WTC11 (cell line): ENCODE measurements around the gene MOB3A. TPM values are rescaled to one million over a fixed set of nuclear protein-coding genes. Genes with fewer than 3 reads are reported as not detected.

ENCODE experiments used
- ATAC-seq: fragments of 200-7000 bp; cut with Tn5 transposase; 2 replicates; pipeline ENCODE4 v1.10.0; 2021; ENCODE audit warnings: mild to moderate bottlenecking, moderate library complexity
- CTCF ChIA-PET: fragments of 300-600 bp; sonication (Branson Sonifier 250); formaldehyde crosslinking; loops from one replicate; lab custom pipeline; 2021; ENCODE audit warnings: antibody characterized with exemption; lab: Charles Lee
- POLR2A ChIA-PET: fragments of 350-600 bp; sonication (Branson Sonifier 250); formaldehyde crosslinking; loops from one replicate; lab custom pipeline; 2021; ENCODE audit warnings: antibody characterized with exemption; lab: Charles Lee
- DNase-seq: peaks from one replicate; pipeline ENCODE4 v3.0.0; 2021; ENCODE audit warnings: low spot score
- H3K27ac Mint-ChIP-seq: 2 replicates; pipeline ENCODE4 v1.8.0; 2021; ENCODE audit warnings: mixed read lengths
- H3K27me3 Mint-ChIP-seq: 2 replicates; pipeline ENCODE4 v1.8.0; 2021; ENCODE audit warnings: low read depth, mild to moderate bottlenecking, moderate library complexity, mixed read lengths
- H3K36me3 Mint-ChIP-seq: 2 replicates; pipeline ENCODE4 v1.8.0; 2021; ENCODE audit warnings: mixed read lengths
- H3K4me1 Mint-ChIP-seq: 2 replicates; pipeline ENCODE4 v1.8.0; 2022; ENCODE audit warnings: mixed read lengths
- H3K4me3 Mint-ChIP-seq: 2 replicates; pipeline ENCODE4 v1.8.0; 2021; ENCODE audit warnings: mild to moderate bottlenecking, moderate library complexity, mixed read lengths
- H3K9me3 Mint-ChIP-seq: 2 replicates; pipeline ENCODE4 v1.8.0; 2021; ENCODE audit warnings: mixed read lengths
- ATF6 ChIP-seq: sonication (generic); formaldehyde crosslinking; IDR thresholded peaks from 2 replicates; pipeline ENCODE4 v1.8.1; 2023; ENCODE audit warnings: mild to moderate bottlenecking, missing genetic modification reagents
- CBFB ChIP-seq: sonication (generic); formaldehyde crosslinking; IDR thresholded peaks from 2 replicates; pipeline ENCODE4 v1.8.1; 2022; ENCODE audit warnings: mild to moderate bottlenecking, low read depth, missing genetic modification reagents
- E2F5 ChIP-seq: sonication (generic); formaldehyde crosslinking; IDR thresholded peaks from 2 replicates; pipeline ENCODE4 v1.8.1; 2022; ENCODE audit warnings: mild to moderate bottlenecking, moderate library complexity, missing genetic modification reagents
- ELF4 ChIP-seq: sonication (generic); formaldehyde crosslinking; IDR thresholded peaks from 2 replicates; pipeline ENCODE4 v1.8.1; 2022; ENCODE audit warnings: low read depth, mild to moderate bottlenecking, moderate library complexity, missing genetic modification reagents
- EMX1 ChIP-seq: fragments of 250-450 bp; sonication (Bioruptor Pico); IDR thresholded peaks from 2 replicates; pipeline ENCODE4 v1.8.0; 2021; ENCODE audit warnings: mild to moderate bottlenecking
- FOXK1 ChIP-seq: sonication (generic); formaldehyde crosslinking; IDR thresholded peaks from 2 replicates; pipeline ENCODE4 v1.8.0; 2022; ENCODE audit warnings: mild to moderate bottlenecking, moderate library complexity, missing genetic modification reagents
- FOXP1 ChIP-seq: sonication (generic); formaldehyde crosslinking; IDR thresholded peaks from 2 replicates; pipeline ENCODE4 v1.8.0; 2022; ENCODE audit warnings: missing genetic modification reagents, mild to moderate bottlenecking, moderate library complexity, borderline replicate concordance
- GABPB1 ChIP-seq: sonication (generic); formaldehyde crosslinking; IDR thresholded peaks from 2 replicates; pipeline ENCODE4 v1.8.1; 2023; ENCODE audit warnings: mild to moderate bottlenecking, missing genetic modification reagents
- GRHL2 ChIP-seq: fragments of 250-450 bp; sonication (Bioruptor Pico); IDR thresholded peaks from 2 replicates; pipeline ENCODE4 v1.8.0; 2022; ENCODE audit warnings: mild to moderate bottlenecking, moderate library complexity; ENCODE audit not compliant: insufficient replicate concordance, severe bottlenecking
- IRF2 ChIP-seq: sonication (generic); formaldehyde crosslinking; IDR thresholded peaks from 2 replicates; pipeline ENCODE4 v1.8.0; 2022; ENCODE audit warnings: low read depth, missing genetic modification reagents, borderline replicate concordance
- JUN ChIP-seq: sonication (generic); formaldehyde crosslinking; IDR thresholded peaks from 2 replicates; pipeline ENCODE4 v1.8.0; 2023; ENCODE audit warnings: mild to moderate bottlenecking, missing genetic modification reagents
- KAT7 ChIP-seq: sonication (generic); formaldehyde crosslinking; IDR thresholded peaks from 2 replicates; pipeline ENCODE4 v1.8.1; 2023; ENCODE audit warnings: missing genetic modification reagents, mild to moderate bottlenecking, borderline replicate concordance
- MAX ChIP-seq: sonication (generic); formaldehyde crosslinking; IDR thresholded peaks from 2 replicates; pipeline ENCODE4 v1.8.0; 2022; ENCODE audit warnings: mild to moderate bottlenecking, missing genetic modification reagents
- NFE2L1 ChIP-seq: sonication (generic); formaldehyde crosslinking; IDR thresholded peaks from 2 replicates; pipeline ENCODE4 v1.8.1; 2023; ENCODE audit warnings: missing genetic modification reagents
- NR3C1 ChIP-seq: sonication (generic); formaldehyde crosslinking; conservative IDR thresholded peaks from 2 replicates; pipeline ENCODE4 v1.8.1; 2023; ENCODE audit warnings: low read depth, mild to moderate bottlenecking, missing genetic modification reagents
- PRRX2 ChIP-seq: fragments of 250-450 bp; sonication (Bioruptor Pico); IDR thresholded peaks from 2 replicates; pipeline ENCODE4 v1.8.0; 2021; ENCODE audit warnings: mild to moderate bottlenecking
- RORB ChIP-seq: fragments of 250-450 bp; sonication (Bioruptor Pico); IDR thresholded peaks from 2 replicates; pipeline ENCODE4 v1.9.0; 2021; ENCODE audit warnings: mild to moderate bottlenecking
- SMAD4 ChIP-seq: sonication (generic); formaldehyde crosslinking; IDR thresholded peaks from 2 replicates; pipeline ENCODE4 v1.8.0; 2022; ENCODE audit warnings: mild to moderate bottlenecking, missing genetic modification reagents
- SOX15 ChIP-seq: fragments of 250-450 bp; sonication (Bioruptor Pico); IDR thresholded peaks from 2 replicates; pipeline ENCODE4 v1.9.0; 2021; ENCODE audit warnings: mild to moderate bottlenecking
- TEAD1 ChIP-seq: sonication (generic); formaldehyde crosslinking; IDR thresholded peaks from 2 replicates; pipeline ENCODE4 v1.8.0; 2022; ENCODE audit warnings: mild to moderate bottlenecking, missing genetic modification reagents
- TP53 ChIP-seq: sonication (generic); formaldehyde crosslinking; IDR thresholded peaks from 2 replicates; pipeline ENCODE4 v1.8.1; 2023; ENCODE audit warnings: mild to moderate bottlenecking, missing genetic modification reagents
- USF2 ChIP-seq: sonication (generic); formaldehyde crosslinking; IDR thresholded peaks from 2 replicates; pipeline ENCODE4 v1.8.1; 2023; ENCODE audit warnings: mild to moderate bottlenecking, missing genetic modification reagents, moderate library complexity
- ZNF138 ChIP-seq: sonication (generic); formaldehyde crosslinking; conservative IDR thresholded peaks from 2 replicates; pipeline ENCODE4 v1.8.1; 2022; ENCODE audit warnings: mild to moderate bottlenecking, moderate library complexity, missing genetic modification reagents
- ZNF317 ChIP-seq: sonication (generic); formaldehyde crosslinking; IDR thresholded peaks from 2 replicates; pipeline ENCODE4 v1.8.1; 2023; ENCODE audit warnings: low read depth, mild to moderate bottlenecking, moderate library complexity, missing genetic modification reagents, borderline replicate concordance
- ZNF416 ChIP-seq: fragments of 250-450 bp; sonication (Bioruptor Pico); IDR thresholded peaks from 2 replicates; pipeline ENCODE4 v1.9.0; 2021; ENCODE audit warnings: mild to moderate bottlenecking, inconsistent platforms
- ZNF425 ChIP-seq: fragments of 250-450 bp; sonication (Bioruptor Pico); conservative IDR thresholded peaks from 2 replicates; pipeline ENCODE4 v1.9.0; 2021; ENCODE audit warnings: mild to moderate bottlenecking
- ZNF671 ChIP-seq: fragments of 250-450 bp; sonication (Bioruptor Pico); IDR thresholded peaks from 2 replicates; pipeline ENCODE4 v1.8.0; 2021; ENCODE audit warnings: mild to moderate bottlenecking
- ZSCAN18 ChIP-seq: fragments of 250-450 bp; sonication (Bioruptor Pico); IDR thresholded peaks from 2 replicates; pipeline ENCODE4 v2.1.2; 2022; ENCODE audit warnings: mild to moderate bottlenecking, moderate library complexity
- total RNA-seq: library from RNA; stranded (reverse); gene quantifications from 3 replicates; pipeline ENCODE4 v1.2.3, GENCODE V29; 2021

The MOB3A gene
- total RNA-seq, 1 experiment from 2014 or later, result 8.1 TPM

- DNase-seq, result no peak
- Mint-ChIP-seq H3K36me3 (peaks cover 33% of the 10 kb centered on the region), H3K27me3 (no peaks in the 10 kb centered on the region), H3K4me1 (no peaks in the 10 kb centered on the region), H3K9me3 (no peaks in the 10 kb centered on the region), H3K4me3 (no peak overlapping the region), H3K27ac (peak overlapping the region; percentile 91)
- CTCF ChIA-PET, result interaction anchor here (1.4 kb wide), 1 partner anchor 61 kb away, joined by 5 read pairs; no protein-coding TSS in a partner anchor
- TF ChIP-seq E2F5 (CRISPR knock-in tag), result no peak
- TF ChIP-seq PRRX2, result no peak
- TF ChIP-seq TP53 (CRISPR knock-in tag), result no peak
- no peak for TF ChIP-seq JUN (CRISPR knock-in tag)
- no peak for TF ChIP-seq MAX (CRISPR knock-in tag)
- TF ChIP-seq ZNF671 (CRISPR knock-in tag), result no peak
- no peak for TF ChIP-seq ELF4 (CRISPR knock-in tag)
- TF ChIP-seq GRHL2 (CRISPR knock-in tag), result no peak
- no peak for TF ChIP-seq SMAD4
- no peak for TF ChIP-seq USF2 (CRISPR knock-in tag)
- no peak for TF ChIP-seq SOX15 (CRISPR knock-in tag)
- no peak for TF ChIP-seq ZNF416
- no peak for TF ChIP-seq ZNF138 (CRISPR knock-in tag)
- TF ChIP-seq ZNF317 (CRISPR knock-in tag), result no peak
- TF ChIP-seq FOXP1, result no peak
- TF ChIP-seq ATF6 (CRISPR knock-in tag), result no peak
- no peak for TF ChIP-seq TEAD1 (CRISPR knock-in tag)
- ATAC-seq, result no peak
- POLR2A ChIA-PET, result interaction anchor here (0.5 kb wide), 1 partner anchor 67 kb away, joined by 5 read pairs; no protein-coding TSS in a partner anchor
Observed at GRCh38 chr19:2138061-2138728, 42.1 kb upstream of the MOB3A start.

- no peak for TF ChIP-seq ZNF416
- no peak for TF ChIP-seq RORB (CRISPR knock-in tag)
- no peak for TF ChIP-seq GRHL2 (CRISPR knock-in tag)
- no peak for TF ChIP-seq ZNF671 (CRISPR knock-in tag)
- no peak for TF ChIP-seq ZNF425 (CRISPR knock-in tag)
- no peak for TF ChIP-seq KAT7 (CRISPR knock-in tag)
- no peak for TF ChIP-seq GABPB1 (CRISPR knock-in tag)
- TF ChIP-seq IRF2 (CRISPR knock-in tag), result no peak
- TF ChIP-seq EMX1, result no peak
- TF ChIP-seq NR3C1 (CRISPR knock-in tag), result no peak
- no peak for TF ChIP-seq CBFB (CRISPR knock-in tag)
- TF ChIP-seq ZSCAN18 (CRISPR knock-in tag), result no peak
- TF ChIP-seq FOXK1, result no peak
- TF ChIP-seq PRRX2, result no peak
- no peak for TF ChIP-seq NFE2L1 (CRISPR knock-in tag)
- CTCF ChIA-PET, result interaction anchor here (0.7 to 1.4 kb wide), 3 partner anchors 19 to 103 kb away, joined by 4 to 5 read pairs (median 4); no protein-coding TSS in a partner anchor
- Mint-ChIP-seq H3K27me3 (no peaks in the 10 kb centered on the region), H3K4me3 (no peak overlapping the region), H3K4me1 (no peaks in the 10 kb centered on the region), H3K27ac (no peak overlapping the region; the same call in 1 of the 2 replicates), H3K9me3 (no peaks in the 10 kb centered on the region), H3K36me3 (peaks cover 43% of the 10 kb centered on the region)
- DNase-seq (no peak), ATAC-seq (peak; percentile 60)
- POLR2A ChIA-PET, result interaction anchor here (0.9 kb wide), 1 partner anchor 93 kb away, joined by 3 read pairs; no protein-coding TSS in a partner anchor
Observed at GRCh38 chr19:2136796-2137195, 40.7 kb upstream of the MOB3A start.
